ENCODE results near the gene RGPD8.

- TF ChIP-seq, protein P1, sequence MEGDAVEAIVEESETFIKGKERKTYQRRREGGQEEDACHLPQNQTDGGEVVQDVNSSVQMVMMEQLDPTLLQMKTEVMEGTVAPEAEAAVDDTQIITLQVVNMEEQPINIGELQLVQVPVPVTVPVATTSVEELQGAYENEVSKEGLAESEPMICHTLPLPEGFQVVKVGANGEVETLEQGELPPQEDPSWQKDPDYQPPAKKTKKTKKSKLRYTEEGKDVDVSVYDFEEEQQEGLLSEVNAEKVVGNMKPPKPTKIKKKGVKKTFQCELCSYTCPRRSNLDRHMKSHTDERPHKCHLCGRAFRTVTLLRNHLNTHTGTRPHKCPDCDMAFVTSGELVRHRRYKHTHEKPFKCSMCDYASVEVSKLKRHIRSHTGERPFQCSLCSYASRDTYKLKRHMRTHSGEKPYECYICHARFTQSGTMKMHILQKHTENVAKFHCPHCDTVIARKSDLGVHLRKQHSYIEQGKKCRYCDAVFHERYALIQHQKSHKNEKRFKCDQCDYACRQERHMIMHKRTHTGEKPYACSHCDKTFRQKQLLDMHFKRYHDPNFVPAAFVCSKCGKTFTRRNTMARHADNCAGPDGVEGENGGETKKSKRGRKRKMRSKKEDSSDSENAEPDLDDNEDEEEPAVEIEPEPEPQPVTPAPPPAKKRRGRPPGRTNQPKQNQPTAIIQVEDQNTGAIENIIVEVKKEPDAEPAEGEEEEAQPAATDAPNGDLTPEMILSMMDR (IDR thresholded peaks at IDR 0.05) = no peak
- TF ChIP-seq EZH2 (IDR thresholded peaks at IDR 0.05; ENCODE audit: borderline replicate concordance, insufficient read depth, low read depth, low read length, poor library complexity, severe bottlenecking) = no peak
Measured at GRCh38 chr2:112340475-112341267, 92.8 kb downstream of the RGPD8 start.
